DND-41 (cell line): ENCODE results near the gene ASIC4.

Source experiments
- EZH2 ChIP-seq: IDR thresholded peaks from 3 replicates; pipeline ENCODE4 v1.6.1; 2012; ENCODE audit warnings: borderline replicate concordance, low read depth, mild to moderate bottlenecking, moderate library complexity, low read length, inconsistent platforms; ENCODE audit not compliant: severe bottlenecking
- TF ChIP-seq, protein P1 (sequence below): IDR thresholded peaks from 2 replicates; pipeline ENCODE4 v1.5.1; 2012; ENCODE audit warnings: borderline replicate concordance, low read length, moderate library complexity, mild to moderate bottlenecking; ENCODE audit not compliant: poor library complexity, severe bottlenecking; ENCODE audit errors: extremely low read depth

DNA sequence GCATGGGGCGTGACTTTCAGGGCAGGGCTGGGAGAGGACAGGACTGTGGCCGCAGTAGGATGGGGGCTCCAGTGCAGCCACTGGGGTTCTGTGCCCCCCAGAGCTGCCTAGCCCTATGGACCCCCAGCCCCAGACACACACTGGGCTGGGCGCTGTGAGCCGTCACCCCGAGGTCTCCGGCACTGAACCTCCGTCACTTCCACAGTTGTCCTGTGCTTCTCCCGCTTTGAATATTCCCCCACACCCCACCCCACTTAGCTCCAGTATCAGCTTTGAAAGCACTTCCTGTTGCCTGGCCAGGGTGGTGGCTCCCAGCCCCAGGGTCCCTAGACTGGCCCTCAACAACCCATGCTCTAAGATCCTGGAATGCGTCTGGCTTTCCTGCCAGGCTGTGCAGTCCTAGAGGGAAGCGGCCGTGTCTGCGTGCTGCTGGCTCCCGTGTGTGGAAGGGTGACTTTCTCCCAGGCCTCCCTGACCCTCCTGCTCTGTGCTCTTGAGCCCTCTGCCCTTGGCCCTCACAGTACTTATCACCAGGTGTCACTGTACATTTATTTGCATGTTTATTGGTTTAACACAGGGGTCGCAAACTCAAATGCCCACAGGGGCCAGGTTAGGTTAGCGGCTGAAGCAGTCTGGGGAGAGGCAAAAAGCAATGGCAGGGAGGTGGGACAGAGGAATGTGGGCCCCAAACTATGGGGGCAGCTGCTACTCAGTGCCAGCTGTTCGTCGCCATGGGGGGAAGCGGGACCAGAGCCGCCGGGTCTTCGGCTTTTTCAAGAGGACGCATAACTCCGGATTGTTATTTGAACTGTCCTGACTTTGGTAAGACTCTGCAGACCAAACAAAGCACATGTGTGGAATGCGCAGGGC lies 47.1 kb downstream of the ASIC4 start:
- no peak for TF ChIP-seq EZH2
- TF ChIP-seq, protein P1, sequence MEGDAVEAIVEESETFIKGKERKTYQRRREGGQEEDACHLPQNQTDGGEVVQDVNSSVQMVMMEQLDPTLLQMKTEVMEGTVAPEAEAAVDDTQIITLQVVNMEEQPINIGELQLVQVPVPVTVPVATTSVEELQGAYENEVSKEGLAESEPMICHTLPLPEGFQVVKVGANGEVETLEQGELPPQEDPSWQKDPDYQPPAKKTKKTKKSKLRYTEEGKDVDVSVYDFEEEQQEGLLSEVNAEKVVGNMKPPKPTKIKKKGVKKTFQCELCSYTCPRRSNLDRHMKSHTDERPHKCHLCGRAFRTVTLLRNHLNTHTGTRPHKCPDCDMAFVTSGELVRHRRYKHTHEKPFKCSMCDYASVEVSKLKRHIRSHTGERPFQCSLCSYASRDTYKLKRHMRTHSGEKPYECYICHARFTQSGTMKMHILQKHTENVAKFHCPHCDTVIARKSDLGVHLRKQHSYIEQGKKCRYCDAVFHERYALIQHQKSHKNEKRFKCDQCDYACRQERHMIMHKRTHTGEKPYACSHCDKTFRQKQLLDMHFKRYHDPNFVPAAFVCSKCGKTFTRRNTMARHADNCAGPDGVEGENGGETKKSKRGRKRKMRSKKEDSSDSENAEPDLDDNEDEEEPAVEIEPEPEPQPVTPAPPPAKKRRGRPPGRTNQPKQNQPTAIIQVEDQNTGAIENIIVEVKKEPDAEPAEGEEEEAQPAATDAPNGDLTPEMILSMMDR = no peak
